HepG2 (cell line): ENCODE measurements around the gene BEST3. TPM values are rescaled to one million over a fixed set of nuclear protein-coding genes. Genes with fewer than 3 reads are reported as not detected.

Experiments used
- BCL6 ChIP-seq: IDR thresholded peaks from 2 replicates; pipeline ENCODE4 v1.6.1; 2016; ENCODE audit warnings: missing genetic modification reagents, missing compliant biosample characterization
- CHCHD3 ChIP-seq: sonication (generic); formaldehyde crosslinking; IDR thresholded peaks from 2 replicates; pipeline ENCODE4 v1.8.0; 2022; ENCODE audit warnings: mild to moderate bottlenecking, missing genetic modification reagents, moderate library complexity
- HNRNPLL ChIP-seq: fragments of 200-400 bp; formaldehyde crosslinking; IDR thresholded peaks from 2 replicates; pipeline ENCODE4 v1.6.1; 2017; ENCODE audit warnings: mild to moderate bottlenecking, low read depth, low read length; ENCODE audit not compliant: poor library complexity, severe bottlenecking
- ISX ChIP-seq: sonication (generic); formaldehyde crosslinking; conservative IDR thresholded peaks from 2 replicates; pipeline ENCODE4 v1.5.0; 2020; ENCODE audit warnings: missing genetic modification reagents
- KLF12 ChIP-seq: sonication (generic); formaldehyde crosslinking; IDR thresholded peaks from 2 replicates; pipeline ENCODE4 v1.4.0; 2020; ENCODE audit warnings: missing genetic modification reagents, borderline replicate concordance
- NR2F1 ChIP-seq, 2 experiments: fragments of 450-650 bp in 1 of 2; formaldehyde crosslinking in 1 of 2; IDR thresholded peaks; 2 replicates each; pipeline versions ENCODE4 v1.5.0 to v1.6.1; 2016 to 2020; ENCODE audit warnings: mild to moderate bottlenecking in 1 of 2, missing compliant biosample characterization in 1 of 2, missing genetic modification reagents in 1 of 2, moderate library complexity in 1 of 2
- PHF21A ChIP-seq: sonication (generic); formaldehyde crosslinking; IDR thresholded peaks from 2 replicates; pipeline ENCODE4 v1.5.0; 2020; ENCODE audit warnings: mild to moderate bottlenecking, missing genetic modification reagents
- RBFOX2 ChIP-seq: fragments of 200-400 bp; formaldehyde crosslinking; IDR thresholded peaks from 2 replicates; pipeline ENCODE4 v1.6.1; 2017; ENCODE audit warnings: low read depth, mild to moderate bottlenecking, low read length
- RFX3 ChIP-seq: IDR thresholded peaks from 2 replicates; pipeline ENCODE4 v1.6.1; 2016; ENCODE audit warnings: missing biosample characterization, missing genetic modification reagents
- SAP130 ChIP-seq: IDR thresholded peaks from 2 replicates; pipeline ENCODE4 v1.6.1; 2016; ENCODE audit warnings: low read depth
- SNAI1 ChIP-seq: sonication (generic); formaldehyde crosslinking; IDR thresholded peaks from 2 replicates; pipeline ENCODE4 v1.5.0; 2020; ENCODE audit warnings: mild to moderate bottlenecking, missing genetic modification reagents, borderline replicate concordance
- SOX5 ChIP-seq: IDR thresholded peaks from 2 replicates; pipeline ENCODE4 v1.6.1; 2016; ENCODE audit warnings: borderline replicate concordance
- ZBTB7B ChIP-seq: sonication (generic); formaldehyde crosslinking; IDR thresholded peaks from 2 replicates; pipeline ENCODE4 v1.4.0; 2020; ENCODE audit warnings: missing genetic modification reagents
- ZFX ChIP-seq: sonication (generic); formaldehyde crosslinking; IDR thresholded peaks from 2 replicates; pipeline ENCODE4 v1.4.0; 2020; ENCODE audit warnings: mild to moderate bottlenecking, low read depth, missing genetic modification reagents, moderate library complexity
- ZNF367 ChIP-seq: sonication (generic); formaldehyde crosslinking; IDR thresholded peaks from 2 replicates; pipeline ENCODE4 v1.4.0; 2020; ENCODE audit warnings: missing genetic modification reagents, borderline replicate concordance
- ZNF605 ChIP-seq: sonication (generic); formaldehyde crosslinking; IDR thresholded peaks from 2 replicates; pipeline ENCODE4 v1.8.0; 2022; ENCODE audit warnings: mild to moderate bottlenecking, missing genetic modification reagents
- polyA plus RNA-seq, 8 experiments: library from polyadenylated mRNA; depleted of rRNA in 3 of 8; stranded (reverse) in 7 of 8; unstranded in 1 of 8; fragments of >200 nt; fragmentation: Illumina TruSeq in 4 of 8; extraction: Trizol in 4 of 8; gene quantifications; 2 replicates each; pipeline versions ENCODE4 v1.2.1 to v1.2.3, GENCODE V29; 2011 to 2016; ENCODE audit warnings: low read depth in 4 of 8, missing spikeins in 1 of 8, mixed read lengths in 1 of 8; ENCODE audit not compliant: insufficient read depth in 1 of 8
- total RNA-seq, 5 experiments: library from RNA; depleted of rRNA; stranded (reverse); fragments of >200 nt; fragmentation: Illumina TruSeq; extraction: Trizol; gene quantifications; 2 replicates each; pipeline ENCODE4 v1.2.3, GENCODE V29; 2016; ENCODE audit warnings: low read depth in 1 of 5
- TF ChIP-seq, protein P1 (sequence below): sonication (generic); formaldehyde crosslinking; IDR thresholded peaks from 2 replicates; pipeline ENCODE4 v1.4.0; 2020; ENCODE audit warnings: missing genetic modification reagents
- TF ChIP-seq, protein P2 (sequence below): sonication (generic); formaldehyde crosslinking; IDR thresholded peaks from 2 replicates; pipeline ENCODE4 v1.9.0; 2022; ENCODE audit warnings: missing genetic modification reagents, mild to moderate bottlenecking, borderline replicate concordance
- TF ChIP-seq, protein P3 (sequence below): sonication (generic); formaldehyde crosslinking; IDR thresholded peaks from 2 replicates; pipeline ENCODE4 v1.4.0; 2020; ENCODE audit warnings: missing genetic modification reagents

BEST3 gene
- total and polyA plus RNA-seq, 2 of the 13 experiments (the other 11 are each of a cell fraction or from before 2014, with no cell fraction given) = not detected

DNA sequence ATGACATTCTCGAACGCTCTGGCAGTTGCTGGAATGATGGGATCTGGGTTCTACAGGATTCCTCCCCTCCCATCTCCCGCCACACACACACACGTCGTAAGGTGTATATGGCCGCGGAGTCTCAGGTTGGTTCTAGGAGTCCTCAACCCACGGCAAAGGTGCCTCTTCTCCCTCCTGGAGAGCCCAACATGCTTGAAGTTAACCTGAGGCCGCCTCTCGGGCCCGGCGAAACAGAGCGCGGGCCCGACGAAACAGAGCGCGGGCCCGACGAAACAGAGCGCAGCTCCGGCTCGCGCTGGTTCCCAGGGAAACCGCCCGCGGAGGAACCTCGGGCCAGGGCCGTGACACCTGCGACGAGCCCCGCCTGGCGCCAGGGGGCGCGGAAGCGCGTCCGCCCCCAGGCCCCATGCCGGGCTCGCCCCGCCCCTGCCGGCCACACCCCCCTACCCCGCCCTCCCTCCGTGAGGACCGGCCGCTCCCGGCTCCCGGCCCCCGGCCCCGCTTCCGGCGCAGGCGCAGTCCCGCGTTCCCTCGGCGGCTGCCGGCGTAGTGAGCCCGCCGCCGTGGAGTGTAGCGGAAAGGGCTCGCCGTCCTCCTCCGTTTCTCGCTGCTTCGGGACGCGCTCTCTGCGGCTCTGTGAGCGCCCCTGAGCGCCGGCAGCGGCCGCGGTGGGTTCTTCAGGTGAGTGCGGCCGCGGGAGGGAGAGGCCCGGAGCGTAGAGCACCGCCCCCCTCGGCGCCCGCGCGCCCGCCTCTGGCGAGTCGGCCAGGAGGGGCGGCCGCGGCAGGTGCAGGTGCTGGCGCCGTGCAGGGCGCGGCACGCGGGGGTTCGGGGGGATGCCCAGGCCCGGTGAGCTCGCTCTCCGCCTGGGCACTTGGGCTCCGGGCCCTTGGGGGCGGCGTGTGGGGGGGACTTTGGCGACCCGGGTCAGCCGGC, 39.5 kb upstream of the BEST3 start, which contains the start of gene RAB3IP (continued):
- TF ChIP-seq, protein P1, sequence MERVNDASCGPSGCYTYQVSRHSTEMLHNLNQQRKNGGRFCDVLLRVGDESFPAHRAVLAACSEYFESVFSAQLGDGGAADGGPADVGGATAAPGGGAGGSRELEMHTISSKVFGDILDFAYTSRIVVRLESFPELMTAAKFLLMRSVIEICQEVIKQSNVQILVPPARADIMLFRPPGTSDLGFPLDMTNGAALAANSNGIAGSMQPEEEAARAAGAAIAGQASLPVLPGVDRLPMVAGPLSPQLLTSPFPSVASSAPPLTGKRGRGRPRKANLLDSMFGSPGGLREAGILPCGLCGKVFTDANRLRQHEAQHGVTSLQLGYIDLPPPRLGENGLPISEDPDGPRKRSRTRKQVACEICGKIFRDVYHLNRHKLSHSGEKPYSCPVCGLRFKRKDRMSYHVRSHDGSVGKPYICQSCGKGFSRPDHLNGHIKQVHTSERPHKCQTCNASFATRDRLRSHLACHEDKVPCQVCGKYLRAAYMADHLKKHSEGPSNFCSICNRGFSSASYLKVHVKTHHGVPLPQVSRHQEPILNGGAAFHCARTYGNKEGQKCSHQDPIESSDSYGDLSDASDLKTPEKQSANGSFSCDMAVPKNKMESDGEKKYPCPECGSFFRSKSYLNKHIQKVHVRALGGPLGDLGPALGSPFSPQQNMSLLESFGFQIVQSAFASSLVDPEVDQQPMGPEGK = peak; percentile 63
- TF ChIP-seq, protein P2, sequence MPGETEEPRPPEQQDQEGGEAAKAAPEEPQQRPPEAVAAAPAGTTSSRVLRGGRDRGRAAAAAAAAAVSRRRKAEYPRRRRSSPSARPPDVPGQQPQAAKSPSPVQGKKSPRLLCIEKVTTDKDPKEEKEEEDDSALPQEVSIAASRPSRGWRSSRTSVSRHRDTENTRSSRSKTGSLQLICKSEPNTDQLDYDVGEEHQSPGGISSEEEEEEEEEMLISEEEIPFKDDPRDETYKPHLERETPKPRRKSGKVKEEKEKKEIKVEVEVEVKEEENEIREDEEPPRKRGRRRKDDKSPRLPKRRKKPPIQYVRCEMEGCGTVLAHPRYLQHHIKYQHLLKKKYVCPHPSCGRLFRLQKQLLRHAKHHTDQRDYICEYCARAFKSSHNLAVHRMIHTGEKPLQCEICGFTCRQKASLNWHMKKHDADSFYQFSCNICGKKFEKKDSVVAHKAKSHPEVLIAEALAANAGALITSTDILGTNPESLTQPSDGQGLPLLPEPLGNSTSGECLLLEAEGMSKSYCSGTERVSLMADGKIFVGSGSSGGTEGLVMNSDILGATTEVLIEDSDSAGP (CRISPR knock-in tag) = peak; percentile 18; the same call in 1 of the 2 replicates
- TF ChIP-seq ZFX (peak; percentile 82), RFX3 (CRISPR knock-in tag) (peak; percentile 73), ISX (CRISPR knock-in tag) (0 out of 2 replicates have a peak, but pooled peaks have one; percentile 38), ZBTB7B (CRISPR knock-in tag) (no peak), ZNF605 (CRISPR knock-in tag) (0 out of 2 replicates have a peak, but pooled peaks have one; percentile 34), RBFOX2 (peak; percentile 79), SOX5 (CRISPR knock-in tag) (no peak), SAP130 (peak; percentile 42; the same call in 1 of the 2 replicates), NR2F1 (CRISPR knock-in tag; IDR thresholded peaks at IDR 0.05) (no peak), CHCHD3 (CRISPR knock-in tag) (0 out of 2 replicates have a peak, but pooled peaks have one; percentile 2), BCL6 (CRISPR knock-in tag) (peak; percentile 13; the same call in 1 of the 2 replicates), PHF21A (peak; percentile 16; the same call in 1 of the 2 replicates), SNAI1 (CRISPR knock-in tag) (0 out of 2 replicates have a peak, but pooled peaks have one; percentile 5), HNRNPLL (peak; percentile 63), ZNF367 (no peak), KLF12 (CRISPR knock-in tag) (peak; percentile 71; the same call in 1 of the 2 replicates)
- TF ChIP-seq, protein P3, sequence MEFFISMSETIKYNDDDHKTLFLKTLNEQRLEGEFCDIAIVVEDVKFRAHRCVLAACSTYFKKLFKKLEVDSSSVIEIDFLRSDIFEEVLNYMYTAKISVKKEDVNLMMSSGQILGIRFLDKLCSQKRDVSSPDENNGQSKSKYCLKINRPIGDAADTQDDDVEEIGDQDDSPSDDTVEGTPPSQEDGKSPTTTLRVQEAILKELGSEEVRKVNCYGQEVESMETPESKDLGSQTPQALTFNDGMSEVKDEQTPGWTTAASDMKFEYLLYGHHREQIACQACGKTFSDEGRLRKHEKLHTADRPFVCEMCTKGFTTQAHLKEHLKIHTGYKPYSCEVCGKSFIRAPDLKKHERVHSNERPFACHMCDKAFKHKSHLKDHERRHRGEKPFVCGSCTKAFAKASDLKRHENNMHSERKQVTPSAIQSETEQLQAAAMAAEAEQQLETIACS (CRISPR knock-in tag) = peak; percentile 89
